Measurements from ENCODE around the gene TIGD1.

DNA sequence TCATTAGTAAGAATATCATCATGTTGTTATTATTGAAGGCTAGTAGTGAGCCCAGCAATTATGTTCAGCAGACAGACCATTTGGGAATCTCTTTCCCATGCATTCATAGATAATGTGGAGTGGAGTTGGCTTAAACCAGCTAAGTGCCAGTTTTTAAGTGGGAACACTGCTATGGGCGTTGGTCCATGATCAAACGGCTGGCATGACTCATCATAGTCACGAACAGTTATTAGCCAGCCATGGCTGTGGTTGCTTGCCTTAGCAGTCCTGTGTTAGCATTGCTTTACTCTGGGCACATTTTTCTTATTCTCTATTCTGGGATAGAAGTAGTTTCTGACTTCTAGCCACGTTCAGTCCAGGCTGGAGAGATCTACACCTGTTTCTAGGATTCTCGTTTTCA, 17.8 kb upstream of the TIGD1 start:
- TF ChIP-seq, protein P1, sequence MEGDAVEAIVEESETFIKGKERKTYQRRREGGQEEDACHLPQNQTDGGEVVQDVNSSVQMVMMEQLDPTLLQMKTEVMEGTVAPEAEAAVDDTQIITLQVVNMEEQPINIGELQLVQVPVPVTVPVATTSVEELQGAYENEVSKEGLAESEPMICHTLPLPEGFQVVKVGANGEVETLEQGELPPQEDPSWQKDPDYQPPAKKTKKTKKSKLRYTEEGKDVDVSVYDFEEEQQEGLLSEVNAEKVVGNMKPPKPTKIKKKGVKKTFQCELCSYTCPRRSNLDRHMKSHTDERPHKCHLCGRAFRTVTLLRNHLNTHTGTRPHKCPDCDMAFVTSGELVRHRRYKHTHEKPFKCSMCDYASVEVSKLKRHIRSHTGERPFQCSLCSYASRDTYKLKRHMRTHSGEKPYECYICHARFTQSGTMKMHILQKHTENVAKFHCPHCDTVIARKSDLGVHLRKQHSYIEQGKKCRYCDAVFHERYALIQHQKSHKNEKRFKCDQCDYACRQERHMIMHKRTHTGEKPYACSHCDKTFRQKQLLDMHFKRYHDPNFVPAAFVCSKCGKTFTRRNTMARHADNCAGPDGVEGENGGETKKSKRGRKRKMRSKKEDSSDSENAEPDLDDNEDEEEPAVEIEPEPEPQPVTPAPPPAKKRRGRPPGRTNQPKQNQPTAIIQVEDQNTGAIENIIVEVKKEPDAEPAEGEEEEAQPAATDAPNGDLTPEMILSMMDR (conservative IDR thresholded peaks at IDR 0.05; ENCODE audit: low read depth, low read length): no peak
- no peak for TF ChIP-seq EZH2 (IDR thresholded peaks at IDR 0.05; ENCODE audit: borderline replicate concordance, low read depth, low read length, poor library complexity, severe bottlenecking)
